Limb (tissue), 2 donors: ENCODE measurements around the gene TRAPPC3.

Source experiments
- DNase-seq, 2 donors: peaks; one replicate each; pipeline ENCODE4 v3.0.0-alpha.2; 2016; ENCODE audit errors: extremely low spot score in 2 of 2

Gene TRAPPC3

GRCh38 chr1:36154335-36154734 is 5.0 kb upstream of the TRAPPC3 start:
- no peak for DNase-seq

- DNase-seq = no peak
Measured at GRCh38 chr1:36153476-36153875, 4.2 kb upstream of the TRAPPC3 start.

GRCh38 chr1:36151845-36152203 is 2.5 kb upstream of the TRAPPC3 start:
- DNase-seq = no peak

GRCh38 chr1:36151134-36151844 is 2.0 kb upstream of the TRAPPC3 start:
- DNase-seq = no peak

- DNase-seq = peak; percentile 85 to 87
Measured at GRCh38 chr1:36150296-36151133, 1.2 kb upstream of the TRAPPC3 start.

- DNase-seq = no peak
Measured at GRCh38 chr1:36149973-36150295, 648 bp upstream of the TRAPPC3 start.

GRCh38 chr1:36148821-36149236 is 457 bp downstream of the TRAPPC3 start:
- DNase-seq = no peak

GRCh38 chr1:36144413-36144812 is 4.9 kb downstream of the TRAPPC3 start:
- DNase-seq = no peak

- DNase-seq = no peak
Measured at GRCh38 chr1:36143424-36143823, 5.9 kb downstream of the TRAPPC3 start.

- no peak for DNase-seq
Measured at GRCh38 chr1:36142121-36142520, 7.2 kb downstream of the TRAPPC3 start.

GRCh38 chr1:36139521-36139920 is 9.8 kb downstream of the TRAPPC3 start:
- DNase-seq = no peak

GRCh38 chr1:36137776-36138175 is 11.5 kb downstream of the TRAPPC3 start:
- DNase-seq = no peak

GRCh38 chr1:36137226-36137625 is 12.1 kb downstream of the TRAPPC3 start:
- no peak for DNase-seq

GRCh38 chr1:36136535-36136934 is 12.8 kb downstream of the TRAPPC3 start:
- DNase-seq = no peak

- DNase-seq = no peak
Measured at GRCh38 chr1:36135796-36136195, 13.5 kb downstream of the TRAPPC3 start.

- no peak for DNase-seq
Measured at GRCh38 chr1:36135330-36135667, 14.0 kb downstream of the TRAPPC3 start.

- DNase-seq = peak; percentile 75 to 81
Measured at GRCh38 chr1:36134505-36135329, 14.6 kb downstream of the TRAPPC3 start.

- no peak for DNase-seq
Measured at GRCh38 chr1:36134031-36134430, 15.3 kb downstream of the TRAPPC3 start.

GRCh38 chr1:36133484-36133883 is 15.8 kb downstream of the TRAPPC3 start:
- no peak for DNase-seq

- no peak for DNase-seq
Measured at GRCh38 chr1:36132029-36132428, 17.3 kb downstream of the TRAPPC3 start.

- DNase-seq = no peak
Measured at GRCh38 chr1:36128905-36129206, 20.4 kb downstream of the TRAPPC3 start.

- no peak for DNase-seq
Measured at GRCh38 chr1:36128126-36128904, 21.0 kb downstream of the TRAPPC3 start.
